Measurements from ENCODE around the gene NRP2.

The NRP2 gene

GRCh38 chr2:205712508-205712907, 30.2 kb downstream of the NRP2 start:
- DNase-seq = no peak

- DNase-seq = no peak
Measured at GRCh38 chr2:205713086-205713485, 30.8 kb downstream of the NRP2 start.

GRCh38 chr2:205714058-205714776, 31.9 kb downstream of the NRP2 start:
- no peak for DNase-seq

GRCh38 chr2:205714789-205715720, 32.8 kb downstream of the NRP2 start:
- DNase-seq = no peak

GRCh38 chr2:205715831-205716525, 33.7 kb downstream of the NRP2 start:
- no peak for DNase-seq

- no peak for DNase-seq
Measured at GRCh38 chr2:205717175-205717846, 35.0 kb downstream of the NRP2 start.

GRCh38 chr2:205717999-205718398, 35.7 kb downstream of the NRP2 start:
- no peak for DNase-seq

- DNase-seq = no peak
Measured at GRCh38 chr2:205719847-205720246, 37.5 kb downstream of the NRP2 start.

GRCh38 chr2:205720451-205720902, 38.2 kb downstream of the NRP2 start:
- DNase-seq = no peak

- no peak for DNase-seq
Measured at GRCh38 chr2:205721057-205721449, 38.8 kb downstream of the NRP2 start.

GRCh38 chr2:205722283-205722918, 40.1 kb downstream of the NRP2 start:
- no peak for DNase-seq

- no peak for DNase-seq
Measured at GRCh38 chr2:205723179-205723578, 40.9 kb downstream of the NRP2 start.

GRCh38 chr2:205725059-205725458, 42.8 kb downstream of the NRP2 start:
- no peak for DNase-seq

- no peak for DNase-seq
Measured at GRCh38 chr2:205726506-205726905, 44.2 kb downstream of the NRP2 start.

GRCh38 chr2:205727174-205727573, 44.9 kb downstream of the NRP2 start:
- no peak for DNase-seq

GRCh38 chr2:205728366-205728765, 46.1 kb downstream of the NRP2 start:
- DNase-seq = no peak

GRCh38 chr2:205730191-205730590, 47.9 kb downstream of the NRP2 start:
- DNase-seq = no peak

- no peak for DNase-seq
Measured at GRCh38 chr2:205730701-205731582, 48.6 kb downstream of the NRP2 start.

GRCh38 chr2:205731583-205731981, 49.3 kb downstream of the NRP2 start:
- DNase-seq = no peak

- DNase-seq = no peak
Measured at GRCh38 chr2:205732314-205732713, 50.0 kb downstream of the NRP2 start.

- DNase-seq = no peak
Measured at GRCh38 chr2:205733082-205733481, 50.8 kb downstream of the NRP2 start.

All from NCI-H187 treated with DMSO at 0.1 percent for 48 hours (cell line).